PFSK-1 (cell line): ENCODE results near the gene DDX41.

Experiments used
- FOXP2 ChIP-seq: optimal IDR thresholded peaks from 2 replicates; pipeline ENCODE3; 2011; ENCODE audit warnings: borderline replicate concordance, control low read depth, inconsistent platforms; ENCODE audit not compliant: insufficient read depth; ENCODE audit errors: extremely low read length, extremely low read depth
- POLR2AphosphoS5 ChIP-seq: IDR thresholded peaks from 2 replicates; pipeline ENCODE4 v1.6.1; 2012; ENCODE audit warnings: low read depth, mild to moderate bottlenecking, control low read depth, low read length, moderate library complexity
- REST ChIP-seq, 2 experiments: IDR thresholded peaks; 2 replicates each; pipeline versions ENCODE4 v1.6.1 to v1.8.0; 2011 to 2012; ENCODE audit warnings: low read depth in 2 of 2, low read length in 2 of 2, control low read depth in 1 of 2, inconsistent platforms in 1 of 2, mild to moderate bottlenecking in 1 of 2, moderate library complexity in 1 of 2; ENCODE audit not compliant: insufficient read depth in 1 of 2
- SIN3A ChIP-seq: IDR thresholded peaks from 2 replicates; pipeline ENCODE4 v1.6.1; 2012; ENCODE audit warnings: mild to moderate bottlenecking, low read length, moderate library complexity, borderline replicate concordance; ENCODE audit not compliant: insufficient read depth
- TAF1 ChIP-seq: IDR thresholded peaks from 2 replicates; pipeline ENCODE4 v1.6.1; 2012; ENCODE audit warnings: low read length, control low read depth, borderline replicate concordance; ENCODE audit not compliant: insufficient read depth

The DDX41 gene

GRCh38 chr5:177507596-177508220, 9.1 kb downstream of the DDX41 start:
- TF ChIP-seq SIN3A (no peak), POLR2AphosphoS5 (no peak), REST (IDR thresholded peaks at IDR 0.05; ENCODE audit: insufficient read depth in 1 of 2, low read depth in 2 of 2, low read length in 2 of 2) (no peak), FOXP2 (no peak), TAF1 (no peak)

- TF ChIP-seq REST (IDR thresholded peaks at IDR 0.05; ENCODE audit: insufficient read depth in 1 of 2, low read depth in 2 of 2, low read length in 2 of 2) (no peak), TAF1 (no peak), SIN3A (no peak), POLR2AphosphoS5 (no peak), FOXP2 (no peak)
Measured at GRCh38 chr5:177507165-177507564, 9.6 kb downstream of the DDX41 start.

- TF ChIP-seq POLR2AphosphoS5 (no peak), TAF1 (no peak), REST (IDR thresholded peaks at IDR 0.05; ENCODE audit: insufficient read depth in 1 of 2, low read depth in 2 of 2, low read length in 2 of 2) (no peak), SIN3A (no peak), FOXP2 (no peak)
Measured at GRCh38 chr5:177505075-177505474, 11.7 kb downstream of the DDX41 start.

GRCh38 chr5:177504086-177505056, 12.4 kb downstream of the DDX41 start:
- TF ChIP-seq TAF1 (no peak), POLR2AphosphoS5 (no peak), SIN3A (no peak), FOXP2 (no peak), REST (IDR thresholded peaks at IDR 0.05; ENCODE audit: insufficient read depth in 1 of 2, low read depth in 2 of 2, low read length in 2 of 2) (no peak)
